ENCODE measurements around the gene CEP126. TPM values are rescaled to one million over a fixed set of nuclear protein-coding genes. Genes with fewer than 3 reads are reported as not detected.

CEP126 gene
- total RNA-seq, 1 experiment from 2014 or later = 2.0 TPM

DNA sequence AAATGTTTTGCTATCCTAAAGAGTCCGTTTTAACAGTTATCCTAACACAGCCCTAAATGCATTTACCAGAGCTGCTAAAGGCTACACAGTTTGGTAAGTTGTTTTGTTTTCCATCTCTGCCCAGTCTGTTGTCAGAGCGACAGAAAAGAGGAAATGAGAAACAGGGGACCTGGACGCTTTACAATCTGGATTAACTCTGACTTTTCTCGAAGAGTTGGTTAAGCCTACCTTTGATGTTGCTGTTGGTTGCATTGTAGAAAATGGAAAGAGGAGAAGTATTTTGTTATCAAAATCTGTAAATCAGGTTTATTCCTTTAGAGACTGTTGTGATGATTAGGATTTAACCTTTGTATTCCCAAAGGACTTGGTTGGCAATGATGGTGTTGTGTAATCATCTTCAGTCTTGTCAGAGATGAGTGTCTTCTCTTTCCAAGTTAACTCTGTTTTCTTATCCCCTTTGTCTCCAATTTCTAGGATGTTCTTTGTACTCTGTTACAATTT, 1.0 kb downstream of the CEP126 start:
- no TSS peak for BruUV-seq (replicated peaks)

More for the DNA sequence above, 1.0 kb downstream of the CEP126 start:
- POLR2A ChIA-PET = no interaction called here
- DNase-seq (ENCODE audit: low read depth, low spot score) = no peak
- Histone ChIP-seq H3K79me2 (ENCODE audit: insufficient read depth, low read length) (no peaks in the 10 kb centered on the region), H3K4me1 (ENCODE audit: control insufficient read depth in 1 of 2, insufficient read depth in 2 of 2, low read length in 2 of 2) (peaks cover 5 to 23% of the 10 kb centered on the region in 2 experiments; a peak in 3 of 4 replicates), H3K4me3 (replicated peaks in 1 of 2; ENCODE audit: low read depth in 1 of 2, low read length in 2 of 2) (peak overlapping the region; percentile 60 to 71), H4K20me1 (ENCODE audit: insufficient read depth) (no peaks in the 10 kb centered on the region), H3K9ac (ENCODE audit: low read length) (peak overlapping the region; percentile 63), H3K36me3 (ENCODE audit: control insufficient read depth in 1 of 2, insufficient read depth in 2 of 2, low read length in 2 of 2) (no peaks in the 10 kb centered on the region), H3K27ac (ENCODE audit: low read depth, low read length) (peak overlapping the region; percentile 67; the same call in 1 of the 2 replicates), H3K27me3 (ENCODE audit: insufficient read depth, low read length) (no peaks in the 10 kb centered on the region), H2AFZ (ENCODE audit: low read depth, low read length, poor library complexity, severe bottlenecking) (peak overlapping the region; percentile 59), H3K4me2 (ENCODE audit: low read length) (peak overlapping the region; percentile 84), H3K9me3 (ENCODE audit: control insufficient read depth in 1 of 2, insufficient read depth in 1 of 2, low read depth in 1 of 2, low read length in 2 of 2) (no peaks in the 10 kb centered on the region), H3K9me2 (ENCODE audit: insufficient read depth) (no peaks in the 10 kb centered on the region)
- RAD21 ChIA-PET (ENCODE audit: low non-redundant PET in 1 of 2, low total read pairs in 2 of 2, uncharacterized antibody in 2 of 2, unreplicated experiment in 2 of 2) = no interaction called here
- intact Hi-C loops (cut with micrococcal nuclease) = no loop called here
- CTCF ChIA-PET = no interaction called here
- TF ChIP-seq, protein P1, sequence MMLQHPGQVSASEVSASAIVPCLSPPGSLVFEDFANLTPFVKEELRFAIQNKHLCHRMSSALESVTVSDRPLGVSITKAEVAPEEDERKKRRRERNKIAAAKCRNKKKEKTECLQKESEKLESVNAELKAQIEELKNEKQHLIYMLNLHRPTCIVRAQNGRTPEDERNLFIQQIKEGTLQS (IDR thresholded peaks at IDR 0.05) = no peak
- TF ChIP-seq, protein P2, sequence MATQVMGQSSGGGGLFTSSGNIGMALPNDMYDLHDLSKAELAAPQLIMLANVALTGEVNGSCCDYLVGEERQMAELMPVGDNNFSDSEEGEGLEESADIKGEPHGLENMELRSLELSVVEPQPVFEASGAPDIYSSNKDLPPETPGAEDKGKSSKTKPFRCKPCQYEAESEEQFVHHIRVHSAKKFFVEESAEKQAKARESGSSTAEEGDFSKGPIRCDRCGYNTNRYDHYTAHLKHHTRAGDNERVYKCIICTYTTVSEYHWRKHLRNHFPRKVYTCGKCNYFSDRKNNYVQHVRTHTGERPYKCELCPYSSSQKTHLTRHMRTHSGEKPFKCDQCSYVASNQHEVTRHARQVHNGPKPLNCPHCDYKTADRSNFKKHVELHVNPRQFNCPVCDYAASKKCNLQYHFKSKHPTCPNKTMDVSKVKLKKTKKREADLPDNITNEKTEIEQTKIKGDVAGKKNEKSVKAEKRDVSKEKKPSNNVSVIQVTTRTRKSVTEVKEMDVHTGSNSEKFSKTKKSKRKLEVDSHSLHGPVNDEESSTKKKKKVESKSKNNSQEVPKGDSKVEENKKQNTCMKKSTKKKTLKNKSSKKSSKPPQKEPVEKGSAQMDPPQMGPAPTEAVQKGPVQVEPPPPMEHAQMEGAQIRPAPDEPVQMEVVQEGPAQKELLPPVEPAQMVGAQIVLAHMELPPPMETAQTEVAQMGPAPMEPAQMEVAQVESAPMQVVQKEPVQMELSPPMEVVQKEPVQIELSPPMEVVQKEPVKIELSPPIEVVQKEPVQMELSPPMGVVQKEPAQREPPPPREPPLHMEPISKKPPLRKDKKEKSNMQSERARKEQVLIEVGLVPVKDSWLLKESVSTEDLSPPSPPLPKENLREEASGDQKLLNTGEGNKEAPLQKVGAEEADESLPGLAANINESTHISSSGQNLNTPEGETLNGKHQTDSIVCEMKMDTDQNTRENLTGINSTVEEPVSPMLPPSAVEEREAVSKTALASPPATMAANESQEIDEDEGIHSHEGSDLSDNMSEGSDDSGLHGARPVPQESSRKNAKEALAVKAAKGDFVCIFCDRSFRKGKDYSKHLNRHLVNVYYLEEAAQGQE (IDR thresholded peaks at IDR 0.05; ENCODE audit: low read depth) = no peak
- TF ChIP-seq EZH2phosphoT487 (IDR thresholded peaks at IDR 0.05; ENCODE audit: borderline replicate concordance) = no peak
- no peak; the same call in 1 of the 2 replicates for TF ChIP-seq ELF1 (IDR thresholded peaks at IDR 0.05; ENCODE audit: borderline replicate concordance, low read depth)
- TF ChIP-seq EGR1 (IDR thresholded peaks at IDR 0.05; ENCODE audit: low read depth) = no peak
- TF ChIP-seq CTCF (IDR thresholded peaks at IDR 0.05 in 2 of 3, conservative IDR thresholded peaks at IDR 0.05 in 1 of 3; ENCODE audit: borderline replicate concordance in 1 of 3, insufficient read depth in 1 of 3, low read depth in 2 of 3, low read length in 2 of 3) = no peak
- TF ChIP-seq POLR2A (IDR thresholded peaks at IDR 0.05; ENCODE audit: borderline replicate concordance, extremely low read depth, insufficient read depth, insufficient read length) = no peak
- no peak for TF ChIP-seq RAD21 (IDR thresholded peaks at IDR 0.05; ENCODE audit: low read depth)
- no peak for TF ChIP-seq POLR2AphosphoS5 (IDR thresholded peaks at IDR 0.05; ENCODE audit: low read depth, low read length)
- TF ChIP-seq, protein P3, sequence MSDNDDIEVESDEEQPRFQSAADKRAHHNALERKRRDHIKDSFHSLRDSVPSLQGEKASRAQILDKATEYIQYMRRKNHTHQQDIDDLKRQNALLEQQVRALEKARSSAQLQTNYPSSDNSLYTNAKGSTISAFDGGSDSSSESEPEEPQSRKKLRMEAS (IDR thresholded peaks at IDR 0.05) = no peak
- no peak for TF ChIP-seq CBX3 (IDR thresholded peaks at IDR 0.05; ENCODE audit: low read depth)
- no peak for TF ChIP-seq YY1 (IDR thresholded peaks at IDR 0.05; ENCODE audit: extremely low read depth, insufficient replicate concordance, low read depth, low read length)
- TF ChIP-seq SRF (IDR thresholded peaks at IDR 0.05; ENCODE audit: low read depth) = no peak
- no peak for TF ChIP-seq JUND (IDR thresholded peaks at IDR 0.05)
- no peak for TF ChIP-seq SIN3A (IDR thresholded peaks at IDR 0.05; ENCODE audit: low read depth)
- TF ChIP-seq ZFX (IDR thresholded peaks at IDR 0.05) = no peak
- no peak for TF ChIP-seq SP1 (IDR thresholded peaks at IDR 0.05; ENCODE audit: low read depth)
- TF ChIP-seq TCF7L2 (IDR thresholded peaks at IDR 0.05; ENCODE audit: borderline replicate concordance, extremely low read depth, insufficient read depth, insufficient read length) = no peak
- no peak for ATAC-seq
